HG03060 (cell line): ENCODE results near the gene SSTR3.

Source experiments
- ATAC-seq: cut with Tn5 transposase; IDR thresholded peaks from one replicate; pipeline ENCODE4 v1.9.1; 2021; ENCODE audit warnings: low read depth, moderate number of reproducible peaks; ENCODE audit not compliant: unreplicated experiment

Gene SSTR3

GRCh38 chr22:37198258-37199102 lies 13.8 kb downstream of the SSTR3 start:
- no peak for ATAC-seq

DNA sequence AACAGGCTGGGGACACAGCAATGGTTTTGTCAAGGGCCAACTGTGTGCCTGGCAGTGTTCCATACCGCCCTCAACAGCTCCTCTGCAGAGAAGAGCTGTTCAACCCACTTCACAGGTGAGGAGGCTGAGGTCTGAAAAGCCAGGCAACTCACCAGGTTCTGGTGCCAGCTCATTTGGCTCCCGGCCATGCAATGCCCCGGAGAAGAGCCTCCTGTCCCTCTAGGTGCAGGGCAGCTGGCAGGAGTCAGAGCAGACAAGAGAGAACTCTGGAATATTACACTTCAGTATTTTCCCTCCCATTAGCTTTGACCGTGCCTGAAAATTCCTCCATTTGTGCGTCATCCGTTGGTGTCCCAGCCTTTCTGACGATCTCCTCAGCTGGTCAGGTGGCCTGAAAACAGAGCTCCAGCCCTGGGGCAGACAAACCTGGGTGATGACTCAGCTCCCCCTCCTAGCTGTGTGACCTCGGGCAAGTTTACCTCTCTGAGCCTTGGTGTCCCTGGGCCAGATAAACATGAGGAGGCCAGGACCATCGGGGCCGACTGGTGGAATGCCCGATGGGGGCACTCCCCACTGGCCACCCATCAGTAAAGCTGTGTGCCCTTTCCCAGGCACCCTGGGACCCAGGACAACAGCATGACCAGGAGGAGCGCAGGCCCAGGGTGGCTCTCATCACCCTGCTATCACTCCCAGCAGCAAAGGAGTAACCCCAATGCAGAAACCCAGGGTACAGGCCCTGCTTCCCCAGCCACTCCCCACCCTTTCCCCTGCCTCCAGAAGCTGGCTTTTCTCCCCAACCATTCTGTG lies 14.6 kb downstream of the SSTR3 start:
- no peak for ATAC-seq

DNA sequence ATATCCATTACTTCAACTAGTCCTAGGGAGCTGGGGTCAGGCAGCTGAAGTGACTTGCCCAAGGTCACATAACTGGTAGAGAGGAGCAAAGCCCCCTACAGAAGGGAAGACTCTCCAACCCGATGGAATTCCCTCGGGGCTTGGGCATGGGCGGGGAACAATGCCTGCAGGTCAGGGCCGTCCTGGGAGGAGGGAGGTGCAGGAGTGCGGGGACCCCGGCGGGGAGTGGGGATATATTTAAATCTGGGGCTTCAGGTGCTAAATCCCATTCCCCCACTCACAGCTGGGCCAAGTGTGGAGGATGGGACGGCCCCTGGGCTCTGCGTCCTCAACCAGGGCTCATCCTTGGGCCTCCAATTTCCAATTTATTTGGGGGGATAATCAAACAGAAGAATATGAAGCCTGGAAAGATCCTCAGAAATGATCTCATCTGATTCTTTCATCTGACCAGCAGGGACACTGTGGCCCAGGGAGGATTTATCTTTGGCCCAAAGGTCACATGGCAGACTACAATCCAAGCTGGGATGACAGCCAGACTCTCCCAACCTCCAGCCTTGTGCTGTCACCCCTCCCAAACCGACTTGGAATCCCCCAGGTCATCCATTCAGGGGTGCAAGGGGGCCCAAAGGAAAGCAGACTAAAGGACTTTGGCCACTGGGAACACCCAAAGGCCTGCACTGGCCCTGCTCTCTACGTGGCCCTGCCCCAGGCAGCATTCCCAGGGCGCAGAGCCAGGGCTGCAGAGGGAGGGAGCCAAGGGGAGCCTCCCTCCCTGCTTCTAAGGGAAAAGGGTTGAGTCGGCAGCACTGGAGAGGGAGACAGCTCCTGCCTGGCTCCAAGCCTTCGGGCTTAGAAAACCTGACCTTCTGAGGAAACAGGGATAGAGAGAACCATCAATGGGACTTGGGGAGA lies 15.5 kb downstream of the SSTR3 start:
- ATAC-seq, result no peak

GRCh38 chr22:37195921-37196320 lies 16.4 kb downstream of the SSTR3 start:
- no peak for ATAC-seq

DNA sequence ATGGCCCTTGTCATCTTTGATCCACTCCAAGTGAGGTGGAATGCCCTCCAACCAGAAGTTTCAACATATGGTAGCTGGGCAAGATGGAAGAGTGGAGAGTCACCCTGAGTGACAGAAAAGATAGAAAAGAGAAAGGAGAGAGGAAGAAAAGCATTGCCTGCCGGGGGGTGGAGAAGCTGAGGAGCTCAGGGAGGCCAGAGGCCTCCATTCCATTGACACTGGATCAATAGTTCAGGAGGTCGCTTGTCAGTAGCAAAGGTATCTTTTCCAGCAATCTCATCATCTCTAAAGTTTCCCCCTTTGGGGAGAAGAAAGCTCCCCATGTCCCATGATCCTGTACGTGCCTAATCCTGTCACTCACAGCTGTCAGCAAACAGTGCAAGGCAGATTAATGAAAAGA lies 17.5 kb downstream of the SSTR3 start:
- no peak for ATAC-seq

GRCh38 chr22:37193629-37194191 lies 18.6 kb downstream of the SSTR3 start:
- no peak for ATAC-seq

- ATAC-seq, result no peak
Measured at GRCh38 chr22:37192741-37193140, 19.5 kb downstream of the SSTR3 start.

DNA sequence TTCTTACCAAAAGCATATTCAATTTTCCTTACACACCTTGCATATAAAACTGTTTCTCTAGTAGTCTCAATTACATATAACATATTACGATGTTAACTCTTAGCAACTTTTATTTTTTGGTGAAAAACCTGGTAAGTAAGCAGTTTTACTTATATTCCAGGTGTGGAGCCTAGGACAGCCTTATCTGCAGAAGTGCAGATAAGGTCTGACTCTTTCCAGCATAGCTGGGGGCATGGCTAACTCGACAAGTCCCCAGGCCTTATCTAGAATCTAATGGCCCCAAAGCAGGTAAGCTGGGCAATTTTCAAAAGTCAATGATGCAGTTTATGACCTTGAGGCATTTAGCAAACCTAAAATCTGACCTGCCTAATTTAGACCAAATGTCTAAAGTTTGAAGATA lies 20.1 kb downstream of the SSTR3 start:
- ATAC-seq, result no peak

DNA sequence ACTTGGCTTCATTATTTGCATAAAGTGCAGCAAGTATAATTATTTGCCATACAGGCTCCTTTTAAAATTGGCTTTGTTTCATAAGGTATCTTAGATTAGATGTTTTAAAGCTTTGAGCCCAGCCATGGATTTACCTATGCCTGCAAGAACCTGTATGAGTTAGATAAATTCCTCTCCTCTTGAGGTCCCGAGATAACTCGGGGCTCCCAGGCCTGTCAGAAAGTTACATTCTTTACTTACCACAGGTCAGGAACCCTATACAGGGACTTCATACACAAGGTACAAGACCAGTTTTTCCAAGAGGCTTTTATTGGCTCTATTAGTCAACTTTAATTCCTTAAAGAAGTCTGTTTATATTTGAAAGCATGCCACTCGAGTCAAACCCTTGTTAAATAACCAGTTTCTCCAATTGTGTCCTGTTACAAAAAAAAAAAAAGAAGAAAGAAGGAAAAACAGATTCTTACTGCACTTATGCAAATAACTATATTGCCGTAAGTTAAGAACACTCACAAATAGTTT lies 22.0 kb downstream of the SSTR3 start:
- no peak for ATAC-seq

DNA sequence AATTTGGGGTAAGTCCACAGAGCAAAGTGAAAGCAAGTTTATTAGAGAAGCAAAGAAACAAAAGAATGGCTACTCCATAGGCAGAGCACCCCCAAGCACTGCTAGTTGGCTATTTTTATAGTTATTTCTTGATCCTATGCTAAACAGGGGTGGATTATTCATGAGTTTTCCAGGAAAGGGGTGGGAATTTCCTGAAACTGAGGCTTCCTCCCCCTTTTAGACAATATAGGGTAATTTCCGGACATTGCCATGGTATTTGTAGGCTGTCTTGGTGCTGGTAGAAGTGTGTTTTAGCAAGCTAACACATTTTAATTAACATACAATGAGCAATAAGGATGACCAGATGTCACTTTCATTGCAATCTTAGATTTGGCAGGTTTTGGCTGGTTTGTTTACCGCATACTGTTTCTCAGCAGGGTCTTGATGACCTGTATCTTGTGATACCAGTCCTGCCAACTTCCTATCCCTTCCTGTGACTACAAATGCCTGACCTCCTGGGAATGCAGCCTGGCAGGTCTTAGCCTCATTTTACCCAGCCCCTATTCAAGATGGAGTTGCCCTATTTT lies 23.3 kb downstream of the SSTR3 start:
- ATAC-seq, result no peak

GRCh38 chr22:37187891-37188761 lies 24.2 kb downstream of the SSTR3 start, which contains the start of gene C1QTNF6:
TSS of gene C1QTNF6 (minus strand) at chr22:37188247. CDS start at chr22:37188213, 34 bp downstream.
- ATAC-seq, result no peak

DNA sequence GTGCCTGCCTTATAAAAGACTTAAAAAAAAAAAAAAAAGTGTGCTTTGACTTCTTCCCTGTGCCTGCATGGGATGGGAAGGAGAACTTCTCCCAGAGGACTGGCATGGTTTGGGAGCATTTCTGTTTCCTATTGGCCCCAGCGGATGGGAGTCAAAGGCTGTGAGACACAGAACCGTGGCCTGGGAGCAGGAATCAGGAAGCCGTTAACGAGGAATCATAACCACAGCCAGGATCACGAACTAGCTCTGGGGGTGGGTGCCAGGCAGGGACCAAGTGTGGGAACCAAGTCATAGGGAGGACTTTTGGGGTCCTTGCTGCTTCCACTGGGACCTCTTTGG lies 24.8 kb downstream of the SSTR3 start:
- no peak for ATAC-seq

- no peak for ATAC-seq
Measured at GRCh38 chr22:37186997-37187522, 25.2 kb downstream of the SSTR3 start.

GRCh38 chr22:37186228-37186996 lies 25.9 kb downstream of the SSTR3 start:
- no peak for ATAC-seq

- no peak for ATAC-seq
Measured at GRCh38 chr22:37185646-37186227, 26.5 kb downstream of the SSTR3 start.

GRCh38 chr22:37184816-37185541 lies 27.3 kb downstream of the SSTR3 start:
- no peak for ATAC-seq

- ATAC-seq, result no peak
Measured at GRCh38 chr22:37184380-37184755, 27.9 kb downstream of the SSTR3 start.
